Neural cell (in vitro differentiated cells): ENCODE data around the gene GRIK3.

Experiments
- CTCF ChIP-seq: fragments of 450-650 bp; IDR thresholded peaks from 2 replicates; pipeline ENCODE4 v1.5.1; 2014; ENCODE audit warnings: antibody characterized with exemption, mild to moderate bottlenecking, moderate library complexity; ENCODE audit not compliant: poor library complexity, severe bottlenecking
- EP300 ChIP-seq: fragments of 450-650 bp; conservative IDR thresholded peaks from 2 replicates; pipeline ENCODE4 v1.6.1; 2014; ENCODE audit warnings: antibody characterized with exemption, mild to moderate bottlenecking, moderate library complexity; ENCODE audit not compliant: poor library complexity, severe bottlenecking
- EZH2 ChIP-seq: fragments of 200-600, 300-800 bp; shearing (Covaris generic), sonication (generic); IDR thresholded peaks from 2 replicates; pipeline ENCODE4 v1.6.1; 2014; ENCODE audit warnings: antibody characterized with exemption, low read length, borderline replicate concordance, mild to moderate bottlenecking; ENCODE audit not compliant: insufficient read depth, poor library complexity, severe bottlenecking
- POLR2AphosphoS5 ChIP-seq: IDR thresholded peaks from 2 replicates; pipeline ENCODE4 v1.6.1; 2012
- RAD21 ChIP-seq: fragments of 450-650 bp; conservative IDR thresholded peaks from 2 replicates; pipeline ENCODE4 v1.6.1; 2014; ENCODE audit warnings: antibody characterized with exemption, mild to moderate bottlenecking, moderate library complexity
- REST ChIP-seq: IDR thresholded peaks from 2 replicates; pipeline ENCODE4 v1.6.1; 2012; ENCODE audit warnings: borderline replicate concordance
- TAF1 ChIP-seq: IDR thresholded peaks from 2 replicates; pipeline ENCODE4 v1.6.1; 2012; ENCODE audit warnings: low read depth

GRCh38 chr1:36824390-36824861, 209.9 kb downstream of the GRIK3 start:
- TF ChIP-seq CTCF (no peak), POLR2AphosphoS5 (no peak), REST (no peak), EZH2 (no peak), RAD21 (no peak), EP300 (no peak), TAF1 (no peak)
